Smooth muscle cell (in vitro differentiated cells): Measurements from ENCODE around the gene WASF3. TPM values are rescaled to one million over a fixed set of nuclear protein-coding genes. Genes with fewer than 3 reads are reported as not detected.

Source experiments
- DNase-seq: peaks from one replicate; lab custom pipeline; 2025; ENCODE audit not compliant: unreplicated experiment; lab: John Stamatoyannopoulos, UW
- H2AFZ ChIP-seq: fragments of 200-600 bp; sonication (generic); 2 replicates; pipeline ENCODE4 v1.6.0; 2016; ENCODE audit warnings: antibody characterized with exemption, low read depth, mild to moderate bottlenecking
- H3F3A ChIP-seq: fragments of 200-600 bp; sonication (generic); 2 replicates; pipeline ENCODE4 v1.6.0; 2017; ENCODE audit warnings: antibody characterized with exemption, low read depth
- H3K27ac ChIP-seq: fragments of 200-600 bp; sonication (generic); 2 replicates; pipeline ENCODE4 v1.5.1; 2016; ENCODE audit warnings: low read depth, mild to moderate bottlenecking
- H3K27me3 ChIP-seq: fragments of 200-600 bp; sonication (generic); 2 replicates; pipeline ENCODE4 v1.6.1; 2016; ENCODE audit warnings: low read depth, mild to moderate bottlenecking
- H3K36me3 ChIP-seq: fragments of 200-600 bp; sonication (generic); 2 replicates; pipeline ENCODE4 v1.5.1; 2016; ENCODE audit warnings: low read depth
- H3K4me1 ChIP-seq: fragments of 200-600 bp; sonication (generic); 2 replicates; pipeline ENCODE4 v1.5.1; 2016; ENCODE audit warnings: low read depth
- H3K4me2 ChIP-seq: fragments of 200-600 bp; sonication (generic); 2 replicates; pipeline ENCODE4 v1.6.0; 2016; ENCODE audit warnings: mild to moderate bottlenecking
- H3K4me3 ChIP-seq: fragments of 200-600 bp; sonication (generic); 2 replicates; pipeline ENCODE4 v1.5.1; 2016; ENCODE audit warnings: mild to moderate bottlenecking
- H3K79me2 ChIP-seq: fragments of 200-600 bp; sonication (generic); 2 replicates; pipeline ENCODE4 v1.6.0; 2016; ENCODE audit warnings: low read depth, mild to moderate bottlenecking
- H3K9ac ChIP-seq: fragments of 200-600 bp; sonication (generic); 2 replicates; pipeline ENCODE4 v1.6.0; 2016; ENCODE audit warnings: low read depth
- H3K9me3 ChIP-seq: fragments of 200-600 bp; sonication (generic); replicated peaks from 2 replicates; pipeline ENCODE4 v1.5.1; 2016; ENCODE audit warnings: low read depth
- H4K20me1 ChIP-seq: fragments of 200-600 bp; sonication (generic); 2 replicates; pipeline ENCODE4 v1.6.0; 2016; ENCODE audit warnings: low read depth
- CTCF ChIP-seq: fragments of 200-600 bp; sonication (generic); IDR thresholded peaks from 2 replicates; pipeline ENCODE4 v1.5.1; 2017; ENCODE audit warnings: borderline replicate concordance, mild to moderate bottlenecking, antibody characterized with exemption; ENCODE audit not compliant: insufficient read depth, poor library complexity, severe bottlenecking
- WGBS: methylation state at CpG from one replicate; pipeline ENCODE4 v1.1.7; 2016; ENCODE audit warnings: low lambda C conversion rate; 5-methylcytosine and 5-hydroxymethylcytosine counted together
- polyA plus RNA-seq: library from polyadenylated mRNA; unstranded; fragments of >200 nt; fragmentation: Nextera tagmentation; extraction: Ambion mirVana; gene quantifications from 2 replicates; pipeline ENCODE4 v1.2.1, GENCODE V29; 2016
- total RNA-seq: library from RNA; depleted of rRNA; stranded (reverse); fragments of >200 nt; gene quantifications from 2 replicates; pipeline ENCODE4 v1.2.3, GENCODE V29; 2014

The WASF3 gene
- total and polyA plus RNA-seq, 2 experiments from 2014 or later = 4.0 to 5.8 TPM

- no peaks in the 10 kb centered on the region for H3F3A ChIP-seq
- TF ChIP-seq CTCF = no peak
- H3K4me2 ChIP-seq = no peak overlapping the region
- H3K79me2 ChIP-seq = no peaks in the 10 kb centered on the region
- H3K4me1 ChIP-seq = peaks cover 11% of the 10 kb centered on the region
- H3K9me3 ChIP-seq = no peaks in the 10 kb centered on the region
- DNase-seq = no peak
- H4K20me1 ChIP-seq = peaks cover 44% of the 10 kb centered on the region
- WGBS = 100% methylated on average over 1 of the region's 1 CpG
- no peak overlapping the region for H3K27ac ChIP-seq
- no peaks in the 10 kb centered on the region for H3K36me3 ChIP-seq
- no peak overlapping the region for H2AFZ ChIP-seq
- H3K9ac ChIP-seq = no peak overlapping the region
- no peak overlapping the region for H3K4me3 ChIP-seq
- H3K27me3 ChIP-seq = no peaks in the 10 kb centered on the region
These were observed 41.9 kb downstream of the WASF3 start for GRCh38 chr13:26599403-26599802.

GRCh38 chr13:26599860-26600259, 42.4 kb downstream of the WASF3 start:
- TF ChIP-seq CTCF = no peak

GRCh38 chr13:26600343-26600742, 42.9 kb downstream of the WASF3 start:
- no peak overlapping the region for H3K4me3 ChIP-seq
- no peak for TF ChIP-seq CTCF
- peaks cover 11% of the 10 kb centered on the region for H3K4me1 ChIP-seq
- no peaks in the 10 kb centered on the region for H3K9me3 ChIP-seq
- H3K4me2 ChIP-seq = no peak overlapping the region
- H4K20me1 ChIP-seq = peaks cover 52% of the 10 kb centered on the region
- H2AFZ ChIP-seq = no peak overlapping the region
- H3K36me3 ChIP-seq = no peaks in the 10 kb centered on the region
- H3K79me2 ChIP-seq = no peaks in the 10 kb centered on the region
- no peak for DNase-seq
- H3K9ac ChIP-seq = no peak overlapping the region
- H3F3A ChIP-seq = no peaks in the 10 kb centered on the region
- 91% methylated on average over 1 of the region's 1 CpG for WGBS
- no peaks in the 10 kb centered on the region for H3K27me3 ChIP-seq
- no peak overlapping the region for H3K27ac ChIP-seq

More at GRCh38 chr13:26599860-26600259, 42.4 kb downstream of the WASF3 start:
- no peaks in the 10 kb centered on the region for H3K36me3 ChIP-seq
- H3K4me1 ChIP-seq = peaks cover 11% of the 10 kb centered on the region
- no peak overlapping the region for H3K27ac ChIP-seq
- H3K9ac ChIP-seq = no peak overlapping the region
- H2AFZ ChIP-seq = no peak overlapping the region
- no peak overlapping the region for H3K4me3 ChIP-seq
- WGBS = 85% methylated on average over 1 of the region's 1 CpG
- peaks cover 48% of the 10 kb centered on the region for H4K20me1 ChIP-seq
- H3F3A ChIP-seq = no peaks in the 10 kb centered on the region
- H3K79me2 ChIP-seq = no peaks in the 10 kb centered on the region
- no peaks in the 10 kb centered on the region for H3K9me3 ChIP-seq
- no peaks in the 10 kb centered on the region for H3K27me3 ChIP-seq
- H3K4me2 ChIP-seq = no peak overlapping the region
- no peak for DNase-seq

- H3F3A ChIP-seq = no peaks in the 10 kb centered on the region
- H3K36me3 ChIP-seq = no peaks in the 10 kb centered on the region
- H3K9ac ChIP-seq = no peak overlapping the region
- peak overlapping the region; percentile 39 for H3K4me2 ChIP-seq
- no peak overlapping the region for H3K4me3 ChIP-seq
- no peak overlapping the region for H2AFZ ChIP-seq
- H3K4me1 ChIP-seq = peaks cover 14% of the 10 kb centered on the region
- H3K27me3 ChIP-seq = no peaks in the 10 kb centered on the region
- no peaks in the 10 kb centered on the region for H3K79me2 ChIP-seq
- H4K20me1 ChIP-seq = peaks cover 65% of the 10 kb centered on the region
- no peak for DNase-seq
- TF ChIP-seq CTCF = no peak
- WGBS = 37% methylated on average over 2 of the region's 2 CpGs
- H3K9me3 ChIP-seq = no peaks in the 10 kb centered on the region
- no peak overlapping the region for H3K27ac ChIP-seq
These were observed 44.2 kb downstream of the WASF3 start for GRCh38 chr13:26601669-26602068.
